Astrocyte (in vitro differentiated cells and primary cell): ENCODE results near the gene SLC6A15. TPM values are rescaled to one million over a fixed set of nuclear protein-coding genes. Genes with fewer than 3 reads are reported as not detected.

Source experiments
- DNase-seq: peaks from one replicate; pipeline ENCODE4 v3.0.0-alpha.2; 2010; ENCODE audit warnings: low read depth
- FAIRE-seq: peaks from 2 replicates; lab custom pipeline; 2011; peaks lifted over from hg19 to GRCh38; lab: Jason Lieb, UNC
- H2AFZ ChIP-seq: 2 replicates; pipeline ENCODE4 v1.6.0; 2012; ENCODE audit warnings: low read depth, low read length, inconsistent platforms
- H3K27ac ChIP-seq: 2 replicates; pipeline ENCODE4 v1.5.1; 2011; ENCODE audit warnings: low read depth, low read length, inconsistent platforms
- H3K27me3 ChIP-seq: 2 replicates; pipeline ENCODE4 v1.6.0; 2011; ENCODE audit warnings: low read length, inconsistent platforms; ENCODE audit not compliant: insufficient read depth
- H3K36me3 ChIP-seq: 2 replicates; pipeline ENCODE4 v1.5.1; 2011; ENCODE audit warnings: low read length, inconsistent platforms; ENCODE audit not compliant: insufficient read depth
- H3K4me1 ChIP-seq: 2 replicates; pipeline ENCODE4 v1.5.1; 2011; ENCODE audit warnings: low read length, inconsistent platforms; ENCODE audit not compliant: insufficient read depth
- H3K4me2 ChIP-seq: 2 replicates; pipeline ENCODE4 v1.6.0; 2012; ENCODE audit warnings: low read length, inconsistent platforms
- H3K4me3 ChIP-seq: 2 replicates; pipeline ENCODE4 v1.5.1; 2011; ENCODE audit warnings: low read depth, mild to moderate bottlenecking, low read length, inconsistent platforms; ENCODE audit not compliant: insufficient read depth
- H3K79me2 ChIP-seq: 2 replicates; pipeline ENCODE4 v1.6.0; 2012; ENCODE audit warnings: mild to moderate bottlenecking, low read length, inconsistent platforms; ENCODE audit not compliant: insufficient read depth
- H3K9ac ChIP-seq: 2 replicates; pipeline ENCODE4 v1.6.0; 2012; ENCODE audit warnings: mild to moderate bottlenecking, low read length, inconsistent platforms
- H3K9me3 ChIP-seq: 2 replicates; pipeline ENCODE4 v1.5.1; 2012; ENCODE audit warnings: low read depth, mild to moderate bottlenecking, low read length, inconsistent platforms; ENCODE audit not compliant: insufficient read depth
- H4K20me1 ChIP-seq: 2 replicates; pipeline ENCODE4 v1.6.0; 2012; ENCODE audit warnings: low read length, inconsistent platforms; ENCODE audit not compliant: insufficient read depth
- H3K27ac Mint-ChIP-seq: one replicate; pipeline ENCODE4 v1.8.0; 2021; ENCODE audit warnings: mild to moderate bottlenecking, mixed read lengths; ENCODE audit not compliant: unreplicated experiment
- H3K27me3 Mint-ChIP-seq: one replicate; pipeline ENCODE4 v1.8.0; 2021; ENCODE audit warnings: low read depth, mixed read lengths; ENCODE audit not compliant: unreplicated experiment
- H3K36me3 Mint-ChIP-seq: one replicate; pipeline ENCODE4 v1.8.0; 2021; ENCODE audit warnings: low read depth, mixed read lengths; ENCODE audit not compliant: unreplicated experiment
- H3K4me1 Mint-ChIP-seq: one replicate; pipeline ENCODE4 v1.8.0; 2021; ENCODE audit warnings: low read depth, mixed read lengths; ENCODE audit not compliant: unreplicated experiment
- H3K4me3 Mint-ChIP-seq: one replicate; pipeline ENCODE4 v1.8.0; 2021; ENCODE audit warnings: mild to moderate bottlenecking, moderate library complexity, mixed read lengths; ENCODE audit not compliant: unreplicated experiment
- H3K9me3 Mint-ChIP-seq: one replicate; pipeline ENCODE4 v1.8.0; 2021; ENCODE audit warnings: mild to moderate bottlenecking, mixed read lengths; ENCODE audit not compliant: unreplicated experiment
- CTCF ChIP-seq: IDR thresholded peaks from 2 replicates; pipeline ENCODE4 v1.5.1; 2011; ENCODE audit warnings: low read depth, mild to moderate bottlenecking, inconsistent platforms, low read length, moderate library complexity; ENCODE audit not compliant: insufficient read depth
- EZH2 ChIP-seq: IDR thresholded peaks from 2 replicates; pipeline ENCODE4 v1.6.1; 2012; ENCODE audit warnings: mild to moderate bottlenecking, low read length, inconsistent platforms; ENCODE audit not compliant: insufficient read depth
- total RNA-seq: library from RNA; stranded (reverse); gene quantifications from 2 replicates; pipeline ENCODE4 v1.2.1, GENCODE V29; 2021

Gene SLC6A15
- total RNA-seq, 1 donor from 2014 or later = 16.7 TPM

DNA sequence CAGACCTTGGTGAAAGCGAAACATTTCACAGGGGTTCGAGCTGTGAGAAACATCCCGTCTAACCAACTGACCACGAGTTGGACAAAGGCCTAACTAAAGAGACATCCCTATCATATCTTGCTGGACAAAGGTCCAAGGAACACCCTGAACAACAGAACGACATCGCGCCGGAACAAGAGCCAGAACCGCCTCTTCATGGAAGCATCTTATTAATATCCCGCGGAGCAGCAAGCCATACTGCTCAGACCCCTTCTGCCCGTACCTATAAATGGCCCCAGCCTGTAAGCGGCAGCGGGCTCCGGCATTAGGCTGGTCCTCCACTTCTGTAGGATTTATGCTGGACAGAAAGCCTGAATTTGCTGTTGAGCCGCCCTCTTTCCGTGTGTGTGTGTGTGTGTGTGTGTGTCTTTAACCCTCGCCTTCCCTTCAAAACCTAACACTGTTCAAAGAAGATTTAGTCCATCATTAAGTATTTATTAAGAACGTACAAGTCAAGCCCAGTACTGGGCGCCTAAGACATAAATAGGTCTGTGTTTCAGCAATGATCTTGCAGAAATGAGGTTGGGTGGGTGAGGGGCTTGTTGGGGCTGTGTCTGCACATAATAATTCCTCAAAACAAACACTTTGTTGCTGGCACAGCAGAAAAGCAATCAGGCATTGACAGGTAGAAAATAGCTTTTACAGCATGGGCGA lies 1.9 kb downstream of the SLC6A15 start:
- H3K9me3 Mint-ChIP-seq = no peaks in the 10 kb centered on the region
- peak overlapping the region; percentile 99 for H2AFZ ChIP-seq

GRCh38 chr12:84904051-84904450 lies 8.5 kb downstream of the SLC6A15 start:
- no peak overlapping the region for H3K4me3 Mint-ChIP-seq

More for the DNA sequence above, 1.9 kb downstream of the SLC6A15 start:
- Histone ChIP-seq H3K9ac (peak overlapping the region; percentile 87), H3K9me3 (no peaks in the 10 kb centered on the region), H3K27me3 (no peaks in the 10 kb centered on the region), H3K4me2 (peak overlapping the region; percentile 100), H3K79me2 (no peaks in the 10 kb centered on the region), H3K36me3 (no peaks in the 10 kb centered on the region), H3K4me3 (peak overlapping the region; percentile 91), H3K4me1 (peaks cover 11% of the 10 kb centered on the region), H4K20me1 (no peaks in the 10 kb centered on the region), H3K27ac (peak overlapping the region; percentile 68)
- TF ChIP-seq CTCF (no peak), EZH2 (no peak)
- Mint-ChIP-seq H3K4me3 (peak overlapping the region; percentile 86), H3K27ac (peak overlapping the region; percentile 87), H3K27me3 (no peaks in the 10 kb centered on the region), H3K36me3 (no peaks in the 10 kb centered on the region), H3K4me1 (no peaks in the 10 kb centered on the region)
- no peak for FAIRE-seq
- peak; percentile 22 for DNase-seq

More at GRCh38 chr12:84904051-84904450, 8.5 kb downstream of the SLC6A15 start:
- no peaks in the 10 kb centered on the region for H3K36me3 ChIP-seq
- Mint-ChIP-seq H3K36me3 (no peaks in the 10 kb centered on the region), H3K27ac (no peak overlapping the region), H3K27me3 (no peaks in the 10 kb centered on the region), H3K4me1 (no peaks in the 10 kb centered on the region), H3K9me3 (no peaks in the 10 kb centered on the region)
- TF ChIP-seq EZH2 = no peak
- TF ChIP-seq CTCF = no peak
- DNase-seq = no peak
- no peak overlapping the region for H2AFZ ChIP-seq
- H3K4me3 ChIP-seq = no peak overlapping the region
- H3K9ac ChIP-seq = no peak overlapping the region
- no peaks in the 10 kb centered on the region for H4K20me1 ChIP-seq
- H3K27me3 ChIP-seq = no peaks in the 10 kb centered on the region
- FAIRE-seq = no peak
- H3K27ac ChIP-seq = no peak overlapping the region
- no peaks in the 10 kb centered on the region for H3K4me1 ChIP-seq
- H3K79me2 ChIP-seq = no peaks in the 10 kb centered on the region
- H3K9me3 ChIP-seq = no peaks in the 10 kb centered on the region
- H3K4me2 ChIP-seq = no peak overlapping the region
